Left ventricle myocardium superior (tissue), 1 donor: ENCODE results near the gene PDZK1IP1. TPM values are rescaled to one million over a fixed set of nuclear protein-coding genes. Genes with fewer than 3 reads are reported as not detected.

Experiments used
- ATAC-seq: fragments of 200-7000 bp; cut with Tn5 transposase; one replicate; pipeline ENCODE4 v1.9.1; 2020; ENCODE audit warnings: mild to moderate bottlenecking, moderate library complexity
- DNase-seq: peaks from one replicate; pipeline ENCODE4 v3.0.0-alpha.2; 2020
- intact Hi-C: fragments of 100-400 bp; cut with micrococcal nuclease; formaldehyde crosslinking; loops from one replicate; pipeline ENCODE4 v1.11.0; 2022
- long read RNA-seq: library from polyadenylated mRNA; unstranded; transcript quantifications from one replicate; pipeline ENCODE4 v2.0.0, GENCODE V29; 2021
- total RNA-seq: library from RNA; stranded (reverse); fragmentation: NEBNext Ultra II Directional; extraction: Animal tissue kit (Norgen Biotek cat#: 25700); gene quantifications from one replicate; pipeline ENCODE4 v1.2.1, GENCODE V29; 2021
- donor health status: DM: no; HTN: yes; CAD: no; lungs with severe emphysema.

Gene PDZK1IP1
- total RNA-seq = not detected
- long read RNA-seq = 0 reads

- peak; percentile 84 for DNase-seq
- peak; percentile 91 for ATAC-seq
- intact Hi-C loops = loop anchor here (10.0 kb wide), 2 partner anchors 75 to 535 kb away; no protein-coding TSS in a partner anchor
Measured at GRCh38 chr1:47189844-47190508, at the start of gene PDZK1IP1. PDZK1IP1 (minus strand) TSS chr1:47190036; CDS start chr1:47189932, 104 bp downstream.

- intact Hi-C loops = no loop called here
- ATAC-seq = no peak
- no peak for DNase-seq
Measured at GRCh38 chr1:47238935-47239592, 49.2 kb upstream of the PDZK1IP1 start.

GRCh38 chr1:47235806-47236205 is 46.0 kb upstream of the PDZK1IP1 start:
- ATAC-seq (no peak), DNase-seq (no peak)
- intact Hi-C loops = no loop called here

- ATAC-seq (peak; percentile 57), DNase-seq (peak; percentile 55)
- intact Hi-C loops = no loop called here
Measured at GRCh38 chr1:47235241-47235681, 45.4 kb upstream of the PDZK1IP1 start.

GRCh38 chr1:47233186-47233585 is 43.4 kb upstream of the PDZK1IP1 start:
- ATAC-seq = no peak
- DNase-seq = no peak
- intact Hi-C loops = no loop called here

GRCh38 chr1:47232187-47232874 is 42.5 kb upstream of the PDZK1IP1 start, which contains the start of gene TAL1:
TAL1 (minus strand) TSS chr1:47232225; CDS start chr1:47225888, 6,337 bp downstream.
- DNase-seq (peak; percentile 42), ATAC-seq (peak; percentile 49)
- intact Hi-C loops = no loop called here

- ATAC-seq (peak; percentile 47), DNase-seq (no peak)
- intact Hi-C loops = no loop called here
Measured at GRCh38 chr1:47231301-47232186, 41.7 kb upstream of the PDZK1IP1 start.

- no peak for ATAC-seq
- DNase-seq = no peak
- intact Hi-C loops = no loop called here
Measured at GRCh38 chr1:47230692-47231300, 41.0 kb upstream of the PDZK1IP1 start.

- DNase-seq (no peak), ATAC-seq (no peak)
- intact Hi-C loops = no loop called here
Measured at GRCh38 chr1:47229886-47230691, 40.3 kb upstream of the PDZK1IP1 start.

GRCh38 chr1:47229031-47229885 is 39.4 kb upstream of the PDZK1IP1 start:
- no peak for ATAC-seq
- DNase-seq = no peak
- intact Hi-C loops = no loop called here

- intact Hi-C loops = no loop called here
- peak; percentile 58 for ATAC-seq
Measured at GRCh38 chr1:47228644-47229030, 38.8 kb upstream of the PDZK1IP1 start.

GRCh38 chr1:47227341-47228232 is 37.8 kb upstream of the PDZK1IP1 start:
- intact Hi-C loops = no loop called here
- ATAC-seq = no peak
- no peak for DNase-seq

More at GRCh38 chr1:47228644-47229030, 38.8 kb upstream of the PDZK1IP1 start:
- peak; percentile 50 for DNase-seq

- DNase-seq = no peak
- no peak for ATAC-seq
- intact Hi-C loops = no loop called here
Measured at GRCh38 chr1:47226839-47227215, 37.0 kb upstream of the PDZK1IP1 start.

GRCh38 chr1:47226121-47226838 is 36.4 kb upstream of the PDZK1IP1 start:
- no peak for DNase-seq
- ATAC-seq = no peak
- intact Hi-C loops = no loop called here

GRCh38 chr1:47225430-47226100 is 35.7 kb upstream of the PDZK1IP1 start:
- ATAC-seq (peak; percentile 13), DNase-seq (peak; percentile 37)
- intact Hi-C loops = no loop called here
